HepG2 (cell line): ENCODE data around the gene MSANTD1. TPM values are rescaled to one million over a fixed set of nuclear protein-coding genes. Genes with fewer than 3 reads are reported as not detected.

ENCODE experiments used
- ATAC-seq: fragments of 200-7000 bp; cut with Tn5 transposase; 3 replicates; pipeline ENCODE4 v1.9.1; 2020; ENCODE audit warnings: mild to moderate bottlenecking, moderate library complexity
- BruUV-seq: library from RNA; stranded (reverse); fragments of 400-500 nt; replicated peaks from 2 replicates; lab custom pipeline; 2021; lab: Mats Ljungman, UMichigan
- CTCF ChIA-PET: fragments of 300-600 bp; formaldehyde crosslinking; extraction: SDS; loops from one replicate; lab custom pipeline; 2021; ENCODE audit warnings: low total read pairs, inconsistent platforms, low intra/inter-chr PET ratio; lab: Yijun Ruan, JAX
- POLR2A ChIA-PET: fragments of 350-600 bp; sonication (Branson Sonifier 250); formaldehyde crosslinking; loops from one replicate; lab custom pipeline; 2020; ENCODE audit warnings: antibody characterized with exemption, inconsistent platforms; lab: Yijun Ruan, JAX
- DNase-seq: peaks from one replicate; pipeline ENCODE4 v3.0.0-alpha.2; 2015; ENCODE audit warnings: low spot score
- FAIRE-seq: peaks from 3 replicates; lab custom pipeline; 2011; peaks lifted over from hg19 to GRCh38; lab: Jason Lieb, UNC
- H2AFZ ChIP-seq: one replicate; pipeline ENCODE4 v1.6.1; 2011; ENCODE audit warnings: low read length, inconsistent platforms
- H3K27ac ChIP-seq: fragments of 300-600 bp; 3 replicates; pipeline ENCODE4 v1.8.0; 2011; ENCODE audit warnings: mixed run types, mild to moderate bottlenecking, mixed read lengths, low read length, inconsistent platforms; ENCODE audit not compliant: insufficient read depth; ENCODE audit errors: extremely low read length
- H3K27me3 ChIP-seq, 2 experiments: fragments of 200-600 bp in 1 of 2; 2 replicates in 1 of 2; 3 replicates in 1 of 2; pipeline versions ENCODE4 v1.6.0 to v1.8.0; 2011; ENCODE audit warnings: low read length in 2 of 2, mild to moderate bottlenecking in 2 of 2, moderate library complexity in 2 of 2, inconsistent platforms in 1 of 2; ENCODE audit not compliant: insufficient read depth in 2 of 2, control insufficient read depth in 1 of 2
- H3K36me3 ChIP-seq, 2 experiments: fragments of 200-600 bp in 1 of 2; replicated peaks in 1 of 2; 2 replicates in 1 of 2; 3 replicates in 1 of 2; pipeline versions ENCODE4 v1.5.1 to v1.8.0; 2011; ENCODE audit warnings: low read length in 2 of 2, inconsistent platforms in 1 of 2; ENCODE audit not compliant: insufficient read depth in 2 of 2, control insufficient read depth in 1 of 2
- H3K4me1 ChIP-seq: 2 replicates; pipeline ENCODE4 v1.5.1; 2012; ENCODE audit warnings: low read length, inconsistent platforms; ENCODE audit not compliant: insufficient read depth
- H3K4me2 ChIP-seq: 2 replicates; pipeline ENCODE4 v1.6.0; 2011; ENCODE audit warnings: low read depth, low read length, inconsistent platforms
- H3K4me3 ChIP-seq, 3 experiments: fragments of 200-600 bp in 1 of 3; sonication (generic), shearing (Covaris generic) in 1 of 3; replicated peaks in 1 of 3; 2 replicates each; pipeline ENCODE4 v1.5.1; 2011 to 2016; ENCODE audit warnings: low read length in 3 of 3, inconsistent platforms in 2 of 3, low read depth in 2 of 3, mild to moderate bottlenecking in 2 of 3, control low read depth in 1 of 3, mixed read lengths in 1 of 3; ENCODE audit not compliant: insufficient read depth in 1 of 3
- H3K79me2 ChIP-seq: one replicate; pipeline ENCODE4 v1.6.1; 2011; ENCODE audit warnings: low read length, inconsistent platforms; ENCODE audit not compliant: insufficient read depth
- H3K9ac ChIP-seq: 2 replicates; pipeline ENCODE4 v1.6.0; 2011; ENCODE audit warnings: mild to moderate bottlenecking, low read depth, low read length, inconsistent platforms; ENCODE audit not compliant: insufficient read depth
- H3K9me3 ChIP-seq: 2 replicates; pipeline ENCODE4 v1.5.1; 2012; ENCODE audit warnings: mild to moderate bottlenecking, low read length
- H4K20me1 ChIP-seq: 2 replicates; pipeline ENCODE4 v1.6.0; 2011; ENCODE audit warnings: inconsistent platforms, mild to moderate bottlenecking, low read length, moderate library complexity; ENCODE audit not compliant: insufficient read depth
- ATF1 ChIP-seq: IDR thresholded peaks from 2 replicates; pipeline ENCODE4 v1.6.1; 2016; ENCODE audit warnings: mild to moderate bottlenecking, control low read depth
- ELF4 ChIP-seq: sonication (generic); formaldehyde crosslinking; IDR thresholded peaks from 2 replicates; pipeline ENCODE4 v1.5.0; 2020; ENCODE audit warnings: missing genetic modification reagents, mild to moderate bottlenecking, moderate library complexity, borderline replicate concordance
- GPN1 ChIP-seq: sonication (generic); formaldehyde crosslinking; IDR thresholded peaks from 2 replicates; pipeline ENCODE4 v1.5.1; 2020; ENCODE audit warnings: missing genetic modification reagents, borderline replicate concordance
- HMGXB3 ChIP-seq: sonication (generic); formaldehyde crosslinking; IDR thresholded peaks from 2 replicates; pipeline ENCODE4 v1.4.0; 2020; ENCODE audit warnings: missing genetic modification reagents, borderline replicate concordance
- KDM5B ChIP-seq: sonication (generic); formaldehyde crosslinking; IDR thresholded peaks from 2 replicates; pipeline ENCODE4 v1.4.0; 2020; ENCODE audit warnings: missing genetic modification reagents, mild to moderate bottlenecking, borderline replicate concordance
- RAD21 ChIP-seq: fragments of 450-650 bp; formaldehyde crosslinking; IDR thresholded peaks from 2 replicates; pipeline ENCODE4 v1.5.0; 2020; ENCODE audit warnings: mild to moderate bottlenecking
- RORA ChIP-seq: sonication (generic); formaldehyde crosslinking; IDR thresholded peaks from 2 replicates; pipeline ENCODE4 v1.5.0; 2020; ENCODE audit warnings: mild to moderate bottlenecking, missing genetic modification reagents, moderate library complexity
- ZNF138 ChIP-seq: sonication (generic); formaldehyde crosslinking; IDR thresholded peaks from 2 replicates; pipeline ENCODE4 v1.5.0; 2020; ENCODE audit warnings: mild to moderate bottlenecking, low read depth, missing genetic modification reagents
- ZNF484 ChIP-seq: sonication (generic); formaldehyde crosslinking; IDR thresholded peaks from 2 replicates; pipeline ENCODE4 v1.5.1; 2020; ENCODE audit warnings: mild to moderate bottlenecking, low read depth, missing genetic modification reagents, borderline replicate concordance
- ZNF549 ChIP-seq: sonication (generic); formaldehyde crosslinking; IDR thresholded peaks from 2 replicates; pipeline ENCODE4 v1.5.0; 2020; ENCODE audit warnings: missing genetic modification reagents
- ZNF75D ChIP-seq: sonication (generic); formaldehyde crosslinking; IDR thresholded peaks from 2 replicates; pipeline ENCODE4 v1.8.1; 2023; ENCODE audit warnings: missing genetic modification reagents, mild to moderate bottlenecking, borderline replicate concordance
- ZNF761 ChIP-seq: sonication (generic); formaldehyde crosslinking; conservative IDR thresholded peaks from 2 replicates; pipeline ENCODE4 v1.4.0; 2020; ENCODE audit warnings: mild to moderate bottlenecking, missing genetic modification reagents
- WGBS: methylation state at CpG from one replicate; pipeline ENCODE4 v1.1.6; 2017; ENCODE audit warnings: low lambda C conversion rate; 5-methylcytosine and 5-hydroxymethylcytosine counted together
- in situ Hi-C: cut with HindIII; loops from 2 replicates; pipeline ENCODE4 v1.10.0; 2017; ENCODE audit warnings: low pct_unique_long_range_greater_than_20kb; ENCODE audit not compliant: extremely low pct_ligation_motif_present
- intact Hi-C: fragments of 100-400 bp; cut with micrococcal nuclease; formaldehyde crosslinking; loops from one replicate; pipeline ENCODE4 v1.10.0; 2022; ENCODE audit not compliant: unreplicated experiment
- polyA plus RNA-seq, 8 experiments: library from polyadenylated mRNA; depleted of rRNA in 3 of 8; stranded (reverse) in 7 of 8; unstranded in 1 of 8; fragments of >200 nt; fragmentation: Illumina TruSeq in 4 of 8; extraction: Trizol in 4 of 8; gene quantifications; 2 replicates each; pipeline versions ENCODE4 v1.2.1 to v1.2.3, GENCODE V29; 2011 to 2016; ENCODE audit warnings: low read depth in 4 of 8, missing spikeins in 1 of 8, mixed read lengths in 1 of 8; ENCODE audit not compliant: insufficient read depth in 1 of 8
- total RNA-seq, 5 experiments: library from RNA; depleted of rRNA; stranded (reverse); fragments of >200 nt; fragmentation: Illumina TruSeq; extraction: Trizol; gene quantifications; 2 replicates each; pipeline ENCODE4 v1.2.3, GENCODE V29; 2016; ENCODE audit warnings: low read depth in 1 of 5
- TF ChIP-seq, protein P1 (sequence below): sonication (generic); formaldehyde crosslinking; IDR thresholded peaks from 2 replicates; pipeline ENCODE4 v1.8.1; 2023; ENCODE audit warnings: mild to moderate bottlenecking, missing genetic modification reagents
- TF ChIP-seq, protein P2 (sequence below): IDR thresholded peaks from 2 replicates; pipeline ENCODE4 v1.6.1; 2016; ENCODE audit warnings: missing genetic modification reagents, missing compliant biosample characterization
- TF ChIP-seq, protein P3 (sequence below): sonication (generic); formaldehyde crosslinking; IDR thresholded peaks from 2 replicates; pipeline ENCODE4 v1.4.0; 2020; ENCODE audit warnings: mild to moderate bottlenecking, missing genetic modification reagents, borderline replicate concordance

The MSANTD1 gene
- total and polyA plus RNA-seq, 2 of the 13 experiments (the other 11 are each of a cell fraction or from before 2014, with no cell fraction given), result 0.22 to 0.40 TPM

DNA sequence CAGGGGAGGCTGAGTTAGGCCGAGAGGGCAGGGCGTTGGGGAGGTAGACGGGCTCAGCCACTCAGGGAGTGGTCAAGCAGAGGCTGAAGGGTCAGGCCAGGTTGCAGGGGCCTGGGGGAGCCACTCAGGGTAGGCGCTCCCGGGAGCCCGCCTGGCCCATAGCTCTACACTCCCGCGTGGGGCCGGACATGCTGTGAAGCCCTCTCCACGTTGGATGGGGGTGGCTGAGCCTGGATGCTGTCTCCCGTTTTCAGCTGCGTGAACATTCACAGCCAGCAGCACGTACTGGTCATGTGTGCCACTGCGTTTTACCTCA is 14.0 kb upstream of the MSANTD1 start:
- no peak overlapping the region for H3K27ac ChIP-seq
- H3K4me1 ChIP-seq, result peaks cover 17% of the 10 kb centered on the region
- no peak overlapping the region for H3K9ac ChIP-seq
- 100% methylated on average over 7 of the region's 14 CpGs for WGBS
- TF ChIP-seq, protein P1, sequence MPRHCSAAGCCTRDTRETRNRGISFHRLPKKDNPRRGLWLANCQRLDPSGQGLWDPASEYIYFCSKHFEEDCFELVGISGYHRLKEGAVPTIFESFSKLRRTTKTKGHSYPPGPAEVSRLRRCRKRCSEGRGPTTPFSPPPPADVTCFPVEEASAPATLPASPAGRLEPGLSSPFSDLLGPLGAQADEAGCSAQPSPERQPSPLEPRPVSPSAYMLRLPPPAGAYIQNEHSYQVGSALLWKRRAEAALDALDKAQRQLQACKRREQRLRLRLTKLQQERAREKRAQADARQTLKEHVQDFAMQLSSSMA, result no peak
- TF ChIP-seq KDM5B (CRISPR knock-in tag) (no peak), GPN1 (CRISPR knock-in tag) (no peak), ATF1 (CRISPR knock-in tag) (no peak), RORA (CRISPR knock-in tag) (no peak), ZNF484 (CRISPR knock-in tag) (no peak), RAD21 (CRISPR knock-in tag) (no peak), ZNF549 (no peak), ZNF138 (CRISPR knock-in tag) (no peak), ZNF75D (CRISPR knock-in tag) (no peak), HMGXB3 (CRISPR knock-in tag) (no peak), ELF4 (CRISPR knock-in tag) (no peak), ZNF761 (CRISPR knock-in tag) (no peak)
- TF ChIP-seq, protein P2, sequence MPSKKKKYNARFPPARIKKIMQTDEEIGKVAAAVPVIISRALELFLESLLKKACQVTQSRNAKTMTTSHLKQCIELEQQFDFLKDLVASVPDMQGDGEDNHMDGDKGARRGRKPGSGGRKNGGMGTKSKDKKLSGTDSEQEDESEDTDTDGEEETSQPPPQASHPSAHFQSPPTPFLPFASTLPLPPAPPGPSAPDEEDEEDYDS (CRISPR knock-in tag), result no peak
- TF ChIP-seq, protein P3, sequence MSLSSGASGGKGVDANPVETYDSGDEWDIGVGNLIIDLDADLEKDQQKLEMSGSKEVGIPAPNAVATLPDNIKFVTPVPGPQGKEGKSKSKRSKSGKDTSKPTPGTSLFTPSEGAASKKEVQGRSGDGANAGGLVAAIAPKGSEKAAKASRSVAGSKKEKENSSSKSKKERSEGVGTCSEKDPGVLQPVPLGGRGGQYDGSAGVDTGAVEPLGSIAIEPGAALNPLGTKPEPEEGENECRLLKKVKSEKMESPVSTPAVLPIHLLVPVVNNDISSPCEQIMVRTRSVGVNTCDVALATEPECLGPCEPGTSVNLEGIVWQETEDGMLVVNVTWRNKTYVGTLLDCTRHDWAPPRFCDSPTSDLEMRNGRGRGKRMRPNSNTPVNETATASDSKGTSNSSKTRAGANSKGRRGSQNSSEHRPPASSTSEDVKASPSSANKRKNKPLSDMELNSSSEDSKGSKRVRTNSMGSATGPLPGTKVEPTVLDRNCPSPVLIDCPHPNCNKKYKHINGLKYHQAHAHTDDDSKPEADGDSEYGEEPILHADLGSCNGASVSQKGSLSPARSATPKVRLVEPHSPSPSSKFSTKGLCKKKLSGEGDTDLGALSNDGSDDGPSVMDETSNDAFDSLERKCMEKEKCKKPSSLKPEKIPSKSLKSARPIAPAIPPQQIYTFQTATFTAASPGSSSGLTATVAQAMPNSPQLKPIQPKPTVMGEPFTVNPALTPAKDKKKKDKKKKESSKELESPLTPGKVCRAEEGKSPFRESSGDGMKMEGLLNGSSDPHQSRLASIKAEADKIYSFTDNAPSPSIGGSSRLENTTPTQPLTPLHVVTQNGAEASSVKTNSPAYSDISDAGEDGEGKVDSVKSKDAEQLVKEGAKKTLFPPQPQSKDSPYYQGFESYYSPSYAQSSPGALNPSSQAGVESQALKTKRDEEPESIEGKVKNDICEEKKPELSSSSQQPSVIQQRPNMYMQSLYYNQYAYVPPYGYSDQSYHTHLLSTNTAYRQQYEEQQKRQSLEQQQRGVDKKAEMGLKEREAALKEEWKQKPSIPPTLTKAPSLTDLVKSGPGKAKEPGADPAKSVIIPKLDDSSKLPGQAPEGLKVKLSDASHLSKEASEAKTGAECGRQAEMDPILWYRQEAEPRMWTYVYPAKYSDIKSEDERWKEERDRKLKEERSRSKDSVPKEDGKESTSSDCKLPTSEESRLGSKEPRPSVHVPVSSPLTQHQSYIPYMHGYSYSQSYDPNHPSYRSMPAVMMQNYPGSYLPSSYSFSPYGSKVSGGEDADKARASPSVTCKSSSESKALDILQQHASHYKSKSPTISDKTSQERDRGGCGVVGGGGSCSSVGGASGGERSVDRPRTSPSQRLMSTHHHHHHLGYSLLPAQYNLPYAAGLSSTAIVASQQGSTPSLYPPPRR (CRISPR knock-in tag), result no peak
- DNase-seq (no peak), FAIRE-seq (no peak), ATAC-seq (no peak)
- BruUV-seq, result no TSS peak
- ChIA-PET POLR2A (no interaction called here), CTCF (no interaction called here)
- no peaks in the 10 kb centered on the region for H3K27me3 ChIP-seq
- intact Hi-C loops, result no loop called here
- H2AFZ ChIP-seq, result no peak overlapping the region
- H3K36me3 ChIP-seq, result peaks cover 33 to 63% of the 10 kb centered on the region in 2 experiments
- H3K4me3 ChIP-seq, result no peak overlapping the region
- H4K20me1 ChIP-seq, result no peaks in the 10 kb centered on the region
- in situ Hi-C loops, result no loop called here
- H3K9me3 ChIP-seq, result no peaks in the 10 kb centered on the region
- H3K4me2 ChIP-seq, result no peak overlapping the region
- no peaks in the 10 kb centered on the region for H3K79me2 ChIP-seq
